HG03159 (cell line): Measurements from ENCODE around the gene NPC2.

Source experiments
- ATAC-seq: cut with Tn5 transposase; IDR thresholded peaks from one replicate; pipeline ENCODE4 v1.9.1; 2021; ENCODE audit warnings: mild to moderate bottlenecking, moderate library complexity; ENCODE audit not compliant: unreplicated experiment

Gene NPC2

DNA sequence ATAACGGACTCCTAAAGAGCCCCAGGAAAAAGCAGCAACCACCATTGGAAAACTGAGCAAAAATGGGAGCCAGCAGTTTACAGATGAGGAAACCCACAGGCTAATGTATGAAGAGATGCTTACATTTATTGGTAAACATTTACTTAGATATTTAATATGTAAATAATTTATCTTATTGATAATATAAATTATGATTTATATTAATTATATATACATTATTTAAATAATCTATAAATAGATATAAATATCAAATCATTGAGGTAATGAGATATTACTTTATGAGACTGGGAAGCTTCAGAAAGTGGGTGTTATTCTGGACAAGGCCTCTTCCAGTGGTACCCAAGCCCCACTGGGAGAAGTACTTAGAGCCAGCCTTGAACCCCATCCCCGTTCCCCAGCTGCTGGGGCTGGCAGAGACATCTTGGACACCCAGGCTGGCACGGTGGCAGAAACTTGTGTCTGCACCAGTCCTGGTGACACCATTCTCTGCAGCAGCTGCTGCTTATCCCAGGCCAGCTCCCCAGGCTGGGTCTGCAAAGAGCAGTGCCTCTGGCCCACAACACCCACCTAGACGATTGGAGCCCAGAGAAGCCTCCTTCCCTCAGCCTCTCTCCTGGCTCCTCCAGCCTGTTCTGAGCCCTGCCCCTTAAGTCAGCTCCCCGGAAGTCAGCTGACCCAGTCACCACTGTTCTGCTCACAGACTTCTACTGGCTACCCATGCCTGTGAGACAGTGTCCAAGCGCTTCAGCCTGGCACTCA lies 26.4 kb upstream of the NPC2 start:
- ATAC-seq, result no peak

DNA sequence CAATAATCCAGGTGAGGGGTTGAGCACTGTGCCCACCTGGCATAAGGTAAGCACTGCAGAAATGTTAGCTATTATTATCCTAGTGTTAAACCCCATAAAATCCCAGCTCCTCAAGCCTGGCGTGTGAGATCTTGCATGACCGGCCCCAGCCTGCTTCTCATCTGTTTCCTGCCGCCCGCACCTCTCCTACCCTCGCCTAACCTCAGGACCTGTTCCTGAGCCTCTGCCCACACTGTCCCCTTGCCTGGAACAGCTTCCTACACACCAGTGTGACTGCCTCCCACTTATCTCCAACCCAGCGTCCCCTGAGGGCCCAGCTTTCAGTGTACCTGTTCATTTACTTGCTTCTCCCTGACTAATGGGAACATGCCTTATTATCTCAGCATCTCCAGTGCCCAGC lies 25.1 kb upstream of the NPC2 start:
- no peak for ATAC-seq

- ATAC-seq, result no peak
These were observed 24.6 kb upstream of the NPC2 start for GRCh38 chr14:74517731-74518130.

- ATAC-seq, result no peak
These were observed 23.5 kb upstream of the NPC2 start for GRCh38 chr14:74516451-74517160.

DNA sequence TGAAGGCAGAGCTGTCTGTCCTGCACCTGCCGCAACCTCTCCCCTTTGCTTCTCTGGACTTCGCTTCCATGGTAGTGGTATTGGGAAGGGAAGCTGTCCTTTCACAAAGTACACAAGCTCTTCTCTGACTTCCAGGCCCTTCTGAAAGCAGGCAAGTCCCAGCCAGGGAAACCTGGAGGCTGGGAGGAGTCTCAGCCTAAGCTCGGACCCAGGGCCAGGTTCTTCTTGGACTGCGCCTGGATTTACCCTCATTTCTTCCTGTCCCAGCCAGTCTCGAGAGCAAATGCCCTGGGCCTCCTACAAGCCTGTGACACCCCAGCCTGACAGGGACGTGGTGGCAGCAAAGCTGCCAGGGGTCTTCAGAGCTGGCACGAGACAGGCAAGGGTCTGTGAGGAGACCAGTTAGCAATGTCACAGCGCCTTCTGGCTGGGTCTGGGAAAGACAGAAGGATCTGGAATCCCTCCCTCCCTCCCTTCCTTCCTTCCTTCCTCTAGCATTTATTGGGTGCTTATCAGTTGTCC lies 22.8 kb upstream of the NPC2 start:
- no peak for ATAC-seq

GRCh38 chr14:74514471-74514941 lies 21.4 kb upstream of the NPC2 start:
- ATAC-seq, result no peak

- ATAC-seq, result no peak
These were observed 19.1 kb upstream of the NPC2 start for GRCh38 chr14:74511966-74512830.

GRCh38 chr14:74510959-74511409 lies 17.9 kb upstream of the NPC2 start:
- ATAC-seq, result no peak

- no peak for ATAC-seq
These were observed 17.3 kb upstream of the NPC2 start for GRCh38 chr14:74510223-74510931.

- ATAC-seq, result no peak
These were observed 16.6 kb upstream of the NPC2 start for GRCh38 chr14:74509587-74510222.

GRCh38 chr14:74508844-74509428 lies 15.8 kb upstream of the NPC2 start:
- ATAC-seq, result no peak

DNA sequence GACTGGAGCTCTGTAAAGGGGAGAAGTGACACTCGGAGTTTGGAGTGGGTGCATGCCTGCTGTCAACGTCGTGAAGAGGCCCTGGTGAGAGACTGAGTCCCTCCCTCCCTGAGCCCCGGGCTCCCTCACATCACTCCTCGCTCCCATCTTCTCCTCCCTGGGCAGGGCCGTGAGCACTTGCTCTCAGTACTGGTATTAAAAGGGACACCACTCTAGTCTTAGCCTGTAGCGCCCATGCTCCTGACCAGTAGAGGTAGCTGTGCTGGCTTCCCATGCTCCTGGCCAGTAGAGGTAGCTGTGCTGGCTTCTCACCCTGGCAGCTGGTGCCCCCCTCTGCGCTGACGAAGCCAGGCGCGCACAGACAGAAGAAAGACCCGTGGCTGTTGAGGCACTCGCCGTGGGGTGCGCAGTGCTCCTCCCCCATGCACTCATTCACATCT lies 15.2 kb upstream of the NPC2 start:
- ATAC-seq, result no peak

DNA sequence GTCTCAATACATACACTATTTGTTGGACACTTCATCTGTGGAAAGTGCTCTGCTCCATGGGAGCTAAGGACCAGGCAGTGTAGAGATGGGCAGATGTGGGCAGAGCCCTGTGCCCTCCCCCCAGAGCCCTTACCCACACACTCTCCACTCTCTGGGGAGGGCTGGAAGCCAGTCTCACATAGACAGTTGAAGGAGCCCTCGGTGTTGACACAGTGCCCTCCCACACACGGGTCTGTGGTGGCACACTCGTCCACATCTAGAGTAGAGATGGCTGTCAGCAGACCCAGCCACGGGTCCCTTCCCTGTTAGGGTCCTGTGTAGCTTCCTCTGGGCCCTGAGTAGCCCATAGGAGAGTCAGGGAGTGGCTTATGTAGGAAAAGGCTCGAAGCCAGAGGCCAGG lies 14.7 kb upstream of the NPC2 start:
- ATAC-seq, result no peak

DNA sequence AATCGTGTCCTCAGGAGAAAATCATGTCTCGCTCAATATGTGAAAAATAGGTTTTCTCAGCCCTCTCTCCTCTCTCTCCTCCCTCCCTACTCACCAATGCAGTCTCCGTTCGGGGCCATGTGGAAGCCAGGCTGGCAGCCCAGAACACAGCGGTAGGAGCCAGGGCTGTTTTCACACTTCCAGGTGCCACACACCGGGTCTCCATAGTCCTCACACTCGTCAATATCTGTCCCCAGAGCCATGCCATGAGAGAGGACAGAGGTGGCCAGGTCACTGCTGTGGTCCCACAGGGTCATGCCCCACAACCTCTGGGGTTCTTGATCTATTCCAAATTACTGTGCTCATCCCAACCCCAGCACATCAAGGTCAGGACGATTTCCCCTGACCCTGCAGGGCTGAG lies 14.0 kb upstream of the NPC2 start:
- ATAC-seq, result no peak

DNA sequence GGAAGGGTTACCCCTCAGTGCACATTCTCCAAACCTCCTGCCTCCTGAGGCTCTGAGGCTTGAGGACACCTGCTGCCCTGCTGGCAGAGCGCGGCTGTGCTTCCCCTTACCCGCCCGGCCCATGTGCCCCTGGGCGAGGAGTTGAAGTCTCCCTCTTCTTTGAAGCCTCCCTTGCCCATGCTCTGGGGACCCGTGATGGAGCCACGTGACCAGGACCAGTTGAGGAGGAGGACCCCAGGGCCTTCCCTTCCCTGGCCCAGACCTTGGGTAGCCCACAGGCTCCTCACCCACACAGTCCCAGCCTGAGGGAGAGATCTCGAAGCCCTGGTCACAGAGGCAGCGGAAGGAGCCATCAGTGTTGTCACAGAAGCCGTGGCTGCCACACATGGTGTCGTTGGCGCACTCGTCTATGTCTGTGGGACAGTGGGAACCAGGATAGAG lies 13.3 kb upstream of the NPC2 start:
- no peak for ATAC-seq

DNA sequence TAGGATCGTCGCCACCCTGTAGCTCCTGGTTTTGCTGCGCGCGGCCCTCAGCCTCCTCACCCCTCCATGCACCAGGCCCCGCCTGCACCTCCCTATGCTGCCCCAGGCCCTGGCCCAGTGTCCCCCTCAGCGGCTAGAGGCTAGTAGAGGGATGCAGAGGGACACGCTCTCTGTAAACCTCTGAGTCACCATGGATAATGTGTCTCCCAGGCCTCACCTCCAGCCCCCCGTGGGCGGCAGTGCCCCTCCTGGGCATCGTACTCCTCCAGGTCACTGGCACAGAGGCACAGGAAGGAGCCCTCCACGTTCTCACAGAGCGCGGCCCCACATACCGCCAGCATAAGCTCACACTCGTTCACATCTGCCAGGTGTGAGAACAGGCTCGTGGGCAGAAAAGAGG lies 12.7 kb upstream of the NPC2 start:
- ATAC-seq, result no peak

DNA sequence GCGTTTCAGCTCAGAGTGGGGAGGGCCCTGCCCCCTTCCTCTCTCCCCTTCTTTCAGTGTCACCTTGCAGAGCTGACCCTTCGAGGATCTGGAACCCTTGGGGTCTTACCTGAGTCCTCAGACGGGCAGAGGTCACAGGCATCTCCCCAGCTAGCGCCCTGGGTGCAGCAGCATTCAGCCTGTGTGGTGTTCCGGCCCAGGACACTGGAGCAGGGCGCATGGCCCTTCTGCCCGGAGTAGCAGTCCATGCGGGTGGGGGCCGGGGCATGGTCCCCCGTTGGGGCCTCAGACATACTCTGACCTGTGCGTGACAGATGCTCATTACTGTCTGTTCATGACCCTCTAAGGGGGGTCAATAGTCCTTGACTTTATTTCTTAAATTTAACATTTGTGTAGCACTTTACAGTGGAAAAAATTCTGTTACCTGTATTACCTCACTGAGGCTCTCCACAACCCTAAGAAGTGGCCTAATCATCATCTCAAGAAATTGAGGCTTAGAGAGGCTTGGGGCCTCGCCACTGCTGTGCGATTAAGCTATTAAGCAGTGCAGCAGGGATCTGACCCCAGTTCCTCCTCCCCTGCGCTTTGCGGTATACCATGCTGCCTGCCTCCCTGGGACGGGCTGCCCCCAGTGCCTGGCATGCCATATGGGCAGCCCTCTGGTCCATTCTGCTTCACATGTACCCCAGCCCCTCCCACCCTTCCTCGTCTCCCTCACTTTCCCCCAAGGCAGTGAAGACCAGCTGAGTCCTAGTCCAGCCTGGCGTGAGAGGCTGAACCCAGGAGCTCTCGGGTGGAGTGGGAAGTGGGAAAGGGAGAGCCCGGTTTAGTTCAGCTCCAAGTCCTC lies 12.0 kb upstream of the NPC2 start:
- ATAC-seq, result no peak

GRCh38 chr14:74504412-74504811 lies 11.3 kb upstream of the NPC2 start:
- ATAC-seq, result no peak

DNA sequence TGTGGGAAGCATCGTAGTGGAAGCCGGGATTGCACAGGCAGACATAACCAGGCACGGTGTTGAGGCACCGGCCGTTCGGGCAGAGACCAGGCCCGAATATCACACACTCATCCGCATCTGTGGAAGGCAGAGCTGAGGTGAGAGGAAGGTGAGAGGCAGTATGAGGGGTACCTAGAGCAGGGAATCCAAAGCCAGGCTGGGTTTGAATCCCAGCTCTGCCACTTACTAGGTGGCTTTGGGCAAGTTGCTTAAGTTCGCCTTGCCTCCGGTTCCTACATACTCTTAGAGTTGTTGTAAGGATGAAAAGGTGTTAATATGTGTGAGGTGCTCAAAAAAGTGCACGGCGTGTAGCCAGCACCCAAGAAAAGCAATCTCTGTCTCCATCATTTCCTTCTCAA lies 10.8 kb upstream of the NPC2 start:
- ATAC-seq, result no peak
